Vagina (tissue), 2 donors: ENCODE measurements around the gene HOXC10. TPM values are rescaled to one million over a fixed set of nuclear protein-coding genes. Genes with fewer than 3 reads are reported as not detected.

Experiments used
- DNase-seq, 2 donors: peaks; one replicate each; pipeline ENCODE4 v3.0.0-alpha.2; 2017; ENCODE audit errors: extremely low spot score in 2 of 2
- H3K27ac ChIP-seq: fragments of 200-600 bp; sonication (generic); one replicate; pipeline ENCODE4 v1.5.1; 2019
- H3K27me3 ChIP-seq: fragments of 200-600 bp; sonication (generic); one replicate; pipeline ENCODE4 v1.5.1; 2019
- H3K36me3 ChIP-seq, 2 donors: fragments of 200-600 bp; sonication (generic); one replicate each; pipeline ENCODE4 v1.5.1; 2017 to 2019
- H3K4me1 ChIP-seq: fragments of 200-600 bp; sonication (generic); one replicate; pipeline ENCODE4 v1.5.1; 2019
- H3K4me3 ChIP-seq, 2 donors: fragments of 200-600 bp; sonication (generic); 1 replicate in 1 of 2; 2 replicates in 1 of 2; pipeline ENCODE4 v1.5.1; 2016 to 2019
- H3K9me3 ChIP-seq: fragments of 200-600 bp; sonication (generic); one replicate; pipeline ENCODE4 v1.5.1; 2019
- CTCF ChIP-seq, 3 experiments: fragments of 450-650 bp in 2 of 3; fragments of 200-600 bp in 1 of 3; sonication (generic) in 1 of 3; IDR thresholded peaks; one replicate each; pipeline ENCODE4 v1.5.1; 2017 to 2019; ENCODE audit warnings: antibody characterized with exemption in 3 of 3, mild to moderate bottlenecking in 2 of 3, moderate library complexity in 2 of 3
- POLR2A ChIP-seq, 2 donors: fragments of 450-650 bp; IDR thresholded peaks; one replicate each; pipeline ENCODE4 v1.6.1; 2017; ENCODE audit warnings: antibody characterized with exemption in 2 of 2, mild to moderate bottlenecking in 2 of 2, moderate library complexity in 2 of 2
- POLR2AphosphoS5 ChIP-seq, 2 donors: sonication (generic); formaldehyde crosslinking; IDR thresholded peaks; one replicate each; pipeline ENCODE4 v1.9.0; 2017; ENCODE audit warnings: antibody characterized with exemption in 2 of 2, mild to moderate bottlenecking in 2 of 2, low read depth in 1 of 2; ENCODE audit not compliant: insufficient read depth in 1 of 2
- intact Hi-C: fragments of 100-400 bp; cut with DNase I; formaldehyde crosslinking; loops from one replicate; pipeline ENCODE4 v1.15.1; 2023
- microRNA counts, 2 donors: library from miRNA; unstranded; fragments of <30 nt; microRNA quantifications; one replicate each; lab custom pipeline; 2016 to 2017
- microRNA-seq: library from miRNA; unstranded; fragments of <30 nt; microRNA quantifications from one replicate; pipeline ENCODE4, GENCODE V29; 2017; ENCODE audit warnings: borderline number of aligned reads, borderline replicate concordance
- small RNA-seq: library from RNA; depleted of rRNA; stranded (forward); fragments of <200 nt; gene quantifications from one replicate; pipeline ENCODE3, GENCODE V24; 2016
- total RNA-seq: library from RNA; depleted of rRNA; stranded (reverse); fragments of >200 nt; gene quantifications from one replicate; pipeline ENCODE4 v1.2.3, GENCODE V29; 2016

Gene HOXC10
- total RNA-seq, 1 donor from 2014 or later = not detected

GRCh38 chr12:54038284-54038870 is 53.4 kb downstream of the HOXC10 start:
- Histone ChIP-seq H3K4me1 (peaks cover 14% of the 10 kb centered on the region), H3K27me3 (no peaks in the 10 kb centered on the region), H3K9me3 (no peaks in the 10 kb centered on the region), H3K36me3 (no peaks in the 10 kb centered on the region), H3K27ac (no peak overlapping the region), H3K4me3 (no peak overlapping the region)
- TF ChIP-seq POLR2A (IDR thresholded peaks at IDR 0.05) (no peak), CTCF (IDR thresholded peaks at IDR 0.05) (no peak), POLR2AphosphoS5 (IDR thresholded peaks at IDR 0.05; ENCODE audit: insufficient read depth in 1 of 2, low read depth in 1 of 2) (no peak)
- DNase-seq = no peak
- intact Hi-C loops = no loop called here

- Histone ChIP-seq H3K4me3 (no peak overlapping the region), H3K27ac (no peak overlapping the region), H3K27me3 (no peaks in the 10 kb centered on the region), H3K9me3 (no peaks in the 10 kb centered on the region), H3K4me1 (peaks cover 8% of the 10 kb centered on the region), H3K36me3 (no peaks in the 10 kb centered on the region)
- DNase-seq = no peak
- no peak for TF ChIP-seq POLR2A (IDR thresholded peaks at IDR 0.05)
- no peak for TF ChIP-seq POLR2AphosphoS5 (IDR thresholded peaks at IDR 0.05; ENCODE audit: insufficient read depth in 1 of 2, low read depth in 1 of 2)
- TF ChIP-seq CTCF (IDR thresholded peaks at IDR 0.05) = no peak
- intact Hi-C loops = no loop called here
Observed at GRCh38 chr12:54038871-54039414, 54.0 kb downstream of the HOXC10 start.

GRCh38 chr12:54039417-54040147 is 54.6 kb downstream of the HOXC10 start:
- no peak overlapping the region for H3K4me3 ChIP-seq
- intact Hi-C loops = no loop called here
- no peaks in the 10 kb centered on the region for H3K9me3 ChIP-seq
- peaks cover 2% of the 10 kb centered on the region for H3K4me1 ChIP-seq
- no peak for TF ChIP-seq CTCF (IDR thresholded peaks at IDR 0.05)
- TF ChIP-seq POLR2A (IDR thresholded peaks at IDR 0.05) = no peak
- DNase-seq = no peak
- no peak overlapping the region for H3K27ac ChIP-seq
- no peaks in the 10 kb centered on the region for H3K36me3 ChIP-seq
- no peaks in the 10 kb centered on the region for H3K27me3 ChIP-seq

MicroRNA genes within 50 kb of the gene (microRNA counts, 767-probe panel; counts per million panel counts)
- microRNA hsa-miR-196a-5p (lab: Ali Mortazavi, UCI) (3,000 to 3,241 counts per million in 2 donors), microRNA hsa-miR-615-3p (lab: Ali Mortazavi, UCI) (238 to 261 counts per million in 2 donors), microRNA hsa-miR-615-5p (lab: Ali Mortazavi, UCI) (238 to 261 counts per million in 2 donors)

Small RNAs within 50 kb of the gene (microRNA-seq; reads per million reads assigned to microRNA genes)
- 337 reads per million, percentile 66 among the genes with 10 or more reads in this experiment for gene MIR196A2
- gene MIR615 = not detected

Small RNAs within 50 kb of the gene (small RNA-seq; reads per million reads assigned to genes)
- not detected for gene AC012531.3
- gene AC012531.4 = not detected
- gene HOXC5 = not detected
- gene MIR196A2 = 5.0 reads per million, percentile 87 among the genes with 10 or more reads in this experiment
- gene MIR615 = not detected
- not detected for gene RF01905
- not detected for gene RF01906

Other genes starting within 250 kb of the HOXC10 start
- gene CISTR, start 233.2 kb upstream of the HOXC10 start, total RNA-seq = not detected
- gene HOXC13, start 46.3 kb upstream of the HOXC10 start, total RNA-seq = not detected
- not detected for gene HOXC12, start 30.2 kb upstream of the HOXC10 start, total RNA-seq
- not detected for gene HOXC11, start 12.0 kb upstream of the HOXC10 start, total RNA-seq
- gene HOTAIR, start 10.2 kb upstream of the HOXC10 start, total RNA-seq = not detected
- not detected for gene HOXC9, start 15.0 kb downstream of the HOXC10 start, total RNA-seq
- gene HOXC8, start 23.8 kb downstream of the HOXC10 start, total RNA-seq = not detected
- not detected for gene HOXC6, start 43.3 kb downstream of the HOXC10 start, total RNA-seq
- gene HOXC5, start 47.9 kb downstream of the HOXC10 start, total RNA-seq = not detected
- gene HOXC4, start 68.7 kb downstream of the HOXC10 start, total RNA-seq = 1.2 TPM
- 16.5 TPM for gene SMUG1, start 203.8 kb downstream of the HOXC10 start, total RNA-seq